H1 (cell line): Measurements from ENCODE around the gene MITF. TPM values are rescaled to one million over a fixed set of nuclear protein-coding genes. Genes with fewer than 3 reads are reported as not detected.

Experiments
- CTCF ChIA-PET: fragments of 300-600 bp; sonication (Branson Sonifier 250); formaldehyde crosslinking; loops from one replicate; lab custom pipeline; 2021; ENCODE audit not compliant: partially characterized antibody; lab: Charles Lee
- POLR2A ChIA-PET: fragments of 300-600 bp; sonication (Branson Sonifier 250); formaldehyde crosslinking; loops from one replicate; lab custom pipeline; 2021; ENCODE audit warnings: inconsistent platforms; ENCODE audit not compliant: partially characterized antibody; lab: Charles Lee
- DNase-seq, 2 experiments: peaks; one replicate each; pipeline versions ENCODE4 v3.0.0 to v3.0.0-alpha.2; 2010 to 2022; ENCODE audit warnings: low spot score in 2 of 2, low read depth in 1 of 2, mixed read lengths in 1 of 2
- FAIRE-seq: peaks from 2 replicates; lab custom pipeline; 2011; peaks lifted over from hg19 to GRCh38; lab: Jason Lieb, UNC
- H2AFZ ChIP-seq: 2 replicates; pipeline ENCODE4 v1.8.1; 2012; ENCODE audit warnings: low read length, inconsistent platforms
- H2AK5ac ChIP-seq: 2 replicates; pipeline ENCODE4 v1.6.1; 2013; ENCODE audit warnings: low read depth, low read length
- H2BK120ac ChIP-seq: replicated peaks from 2 replicates; pipeline ENCODE3; 2013; ENCODE audit warnings: low read depth, low read length, inconsistent platforms
- H2BK12ac ChIP-seq: 2 replicates; pipeline ENCODE4 v1.6.1; 2013; ENCODE audit warnings: low read depth, low read length
- H2BK15ac ChIP-seq: 2 replicates; pipeline ENCODE4 v1.6.1; 2013; ENCODE audit warnings: low read length
- H2BK20ac ChIP-seq: 2 replicates; pipeline ENCODE4 v1.6.1; 2013; ENCODE audit warnings: low read length
- H2BK5ac ChIP-seq: 2 replicates; pipeline ENCODE4 v1.6.1; 2013; ENCODE audit warnings: low read depth, low read length
- H3K14ac ChIP-seq: 2 replicates; pipeline ENCODE4 v1.6.1; 2013; ENCODE audit warnings: inconsistent platforms; ENCODE audit not compliant: insufficient read length
- H3K18ac ChIP-seq: 2 replicates; pipeline ENCODE4 v1.6.1; 2013; ENCODE audit warnings: low read length; ENCODE audit errors: extremely low read depth
- H3K23ac ChIP-seq: 2 replicates; pipeline ENCODE4 v1.6.1; 2013; ENCODE audit warnings: inconsistent platforms; ENCODE audit not compliant: insufficient read length
- H3K23me2 ChIP-seq: 2 replicates; pipeline ENCODE4 v1.6.1; 2013; ENCODE audit warnings: low read depth, low read length
- H3K27ac ChIP-seq: 2 replicates; pipeline ENCODE4 v1.6.1; 2011; ENCODE audit warnings: low read depth, low read length, inconsistent platforms
- H3K27me3 ChIP-seq, 4 experiments: replicated peaks in 1 of 4; 1 replicate in 1 of 4; 2 replicates in 3 of 4; pipeline versions ENCODE4 v1.6.1 to v1.8.1; 2011 to 2013; ENCODE audit warnings: low read length in 3 of 4, mild to moderate bottlenecking in 3 of 4, inconsistent platforms in 2 of 4, mixed read lengths in 2 of 4, moderate library complexity in 1 of 4; ENCODE audit not compliant: control insufficient read depth in 3 of 4, insufficient read depth in 3 of 4; ENCODE audit errors: extremely low read depth in 1 of 4
- H3K36me3 ChIP-seq, 4 experiments: 2 replicates each; pipeline versions ENCODE4 v1.6.1 to v1.8.1; 2011 to 2013; ENCODE audit warnings: mild to moderate bottlenecking in 4 of 4, low read length in 3 of 4, moderate library complexity in 2 of 4, control low read depth in 1 of 4, inconsistent platforms in 1 of 4; ENCODE audit not compliant: insufficient read depth in 4 of 4, control insufficient read depth in 2 of 4
- H3K4ac ChIP-seq: replicated peaks from 2 replicates; pipeline ENCODE3; 2013; ENCODE audit warnings: low read length, low read depth, mixed read lengths, inconsistent platforms; ENCODE audit not compliant: insufficient read length
- H3K4me1 ChIP-seq, 4 experiments: replicated peaks in 1 of 4; 1 replicate in 1 of 4; 2 replicates in 3 of 4; pipeline versions ENCODE4 v1.6.1 to v1.8.1; 2011 to 2013; ENCODE audit warnings: low read length in 3 of 4, inconsistent platforms in 2 of 4, mixed read lengths in 1 of 4; ENCODE audit not compliant: insufficient read depth in 4 of 4, control insufficient read depth in 3 of 4
- H3K4me2 ChIP-seq, 2 experiments: 2 replicates each; pipeline versions ENCODE4 v1.6.1 to v1.8.1; 2011 to 2013; ENCODE audit warnings: low read depth in 2 of 2, low read length in 2 of 2, control low read depth in 1 of 2, inconsistent platforms in 1 of 2, mild to moderate bottlenecking in 1 of 2; ENCODE audit not compliant: insufficient read depth in 1 of 2
- H3K4me3 ChIP-seq, 4 experiments: fragments of 200-600, 300-600 bp in 1 of 4; sonication (generic), shearing (Covaris generic), sonication (Bioruptor Twin) in 1 of 4; 2 replicates each; pipeline versions ENCODE4 v1.5.1 to v1.8.1; 2011 to 2016; ENCODE audit warnings: low read length in 4 of 4, low read depth in 3 of 4, control low read depth in 2 of 4, inconsistent platforms in 2 of 4, mild to moderate bottlenecking in 2 of 4, mixed read lengths in 1 of 4, moderate library complexity in 1 of 4; ENCODE audit not compliant: insufficient read depth in 2 of 4; ENCODE audit errors: extremely low read depth in 1 of 4
- H3K56ac ChIP-seq: replicated peaks from 2 replicates; pipeline ENCODE3; 2013; ENCODE audit warnings: low read depth, mild to moderate bottlenecking, mixed read lengths, low read length, inconsistent platforms; ENCODE audit not compliant: insufficient read length
- H3K79me1 ChIP-seq: 2 replicates; pipeline ENCODE4 v1.6.1; 2013; ENCODE audit warnings: low read depth, low read length, control low read depth
- H3K79me2 ChIP-seq, 2 experiments: 2 replicates each; pipeline versions ENCODE4 v1.6.1 to v1.8.1; 2012 to 2013; ENCODE audit warnings: low read length in 2 of 2, mild to moderate bottlenecking in 2 of 2, inconsistent platforms in 1 of 2; ENCODE audit not compliant: insufficient read depth in 2 of 2, control insufficient read depth in 1 of 2
- H3K9ac ChIP-seq, 4 experiments: replicated peaks in 1 of 4; 1 replicate in 1 of 4; 2 replicates in 3 of 4; pipeline versions ENCODE4 v1.6.1 to v1.8.1; 2011 to 2013; ENCODE audit warnings: low read depth in 3 of 4, low read length in 3 of 4, control low read depth in 2 of 4, mild to moderate bottlenecking in 2 of 4, moderate library complexity in 2 of 4, inconsistent platforms in 1 of 4; ENCODE audit errors: extremely low read depth in 1 of 4
- H3K9me3 ChIP-seq, 2 experiments: 2 replicates each; pipeline versions ENCODE4 v1.6.1 to v1.8.1; 2012 to 2013; ENCODE audit warnings: mild to moderate bottlenecking in 2 of 2, moderate library complexity in 2 of 2, control low read depth in 1 of 2, inconsistent platforms in 1 of 2, low read depth in 1 of 2, low read length in 1 of 2, mixed read lengths in 1 of 2; ENCODE audit not compliant: insufficient read depth in 2 of 2
- H4K20me1 ChIP-seq, 2 experiments: replicated peaks in 1 of 2; 2 replicates each; pipeline versions ENCODE3 to v1.8.1; 2011 to 2013; ENCODE audit warnings: inconsistent platforms in 2 of 2, low read length in 2 of 2, mild to moderate bottlenecking in 1 of 2; ENCODE audit not compliant: insufficient read depth in 2 of 2, control insufficient read depth in 1 of 2
- H4K5ac ChIP-seq: 2 replicates; pipeline ENCODE4 v1.6.1; 2013; ENCODE audit warnings: low read length, low read depth, mixed read lengths, inconsistent platforms; ENCODE audit not compliant: insufficient read length
- H4K8ac ChIP-seq: 2 replicates; pipeline ENCODE4 v1.8.0; 2013; ENCODE audit warnings: mild to moderate bottlenecking, moderate library complexity, low read length, inconsistent platforms; ENCODE audit not compliant: insufficient read depth; ENCODE audit errors: extremely low read depth
- H4K91ac ChIP-seq: replicated peaks from 2 replicates; pipeline ENCODE3; 2013; ENCODE audit warnings: low read length, mixed read lengths, inconsistent platforms; ENCODE audit not compliant: insufficient read length
- CHD2 ChIP-seq: IDR thresholded peaks from 2 replicates; pipeline ENCODE4 v1.6.1; 2012; ENCODE audit warnings: low read length, improper control_type of control experiment
- CTBP2 ChIP-seq: IDR thresholded peaks from 2 replicates; pipeline ENCODE4 v1.7.0; 2011; ENCODE audit warnings: borderline replicate concordance, mild to moderate bottlenecking, moderate library complexity, mixed read lengths, low read length; ENCODE audit not compliant: insufficient read depth, insufficient read length
- EGR1 ChIP-seq: IDR thresholded peaks from 2 replicates; pipeline ENCODE4 v1.6.1; 2011; ENCODE audit warnings: low read depth, low read length, borderline replicate concordance
- FOSL1 ChIP-seq: IDR thresholded peaks from 2 replicates; pipeline ENCODE4 v1.6.1; 2011; ENCODE audit warnings: mild to moderate bottlenecking, low read depth, low read length, moderate library complexity; ENCODE audit not compliant: insufficient read depth
- GABPA ChIP-seq: IDR thresholded peaks from 2 replicates; pipeline ENCODE4 v1.6.1; 2011; ENCODE audit warnings: mild to moderate bottlenecking, low read length, moderate library complexity, borderline replicate concordance; ENCODE audit not compliant: insufficient read depth
- HDAC2 ChIP-seq, 2 experiments: fragments of 300-600 bp in 1 of 2; sonication (generic) in 1 of 2; IDR thresholded peaks; 2 replicates each; pipeline ENCODE4 v1.6.1; 2011 to 2012; ENCODE audit warnings: low read depth in 2 of 2, low read length in 2 of 2, mild to moderate bottlenecking in 2 of 2, moderate library complexity in 2 of 2, borderline replicate concordance in 1 of 2, inconsistent platforms in 1 of 2
- MAFK ChIP-seq: IDR thresholded peaks from 2 replicates; pipeline ENCODE4 v1.6.1; 2012; ENCODE audit warnings: low read depth, mild to moderate bottlenecking, improper control_type of control experiment, low read length
- NANOG ChIP-seq: IDR thresholded peaks from 2 replicates; pipeline ENCODE4 v1.6.1; 2011; ENCODE audit warnings: low read length, low read depth, mild to moderate bottlenecking, inconsistent platforms; ENCODE audit not compliant: insufficient read depth, poor library complexity, severe bottlenecking
- NRF1 ChIP-seq: IDR thresholded peaks from 2 replicates; pipeline ENCODE4 v1.6.1; 2011; ENCODE audit warnings: mild to moderate bottlenecking, low read depth, low read length, improper control_type of control experiment
- RFX5 ChIP-seq: IDR thresholded peaks from 2 replicates; pipeline ENCODE4 v1.6.1; 2011; ENCODE audit warnings: low read depth, low read length, improper control_type of control experiment, borderline replicate concordance
- SIRT6 ChIP-seq: IDR thresholded peaks from one replicate; pipeline ENCODE4 v1.7.1; 2012; ENCODE audit warnings: low read length, inconsistent platforms
- TAF1 ChIP-seq: IDR thresholded peaks from 2 replicates; pipeline ENCODE4 v1.6.1; 2011; ENCODE audit warnings: mild to moderate bottlenecking, low read depth, low read length
- WGBS, 2 experiments: shearing (Covaris generic) in 1 of 2; methylation state at CpG; one replicate each; pipeline versions ENCODE4 v1.1.6 to v1.1.7; 2013 to 2015; ENCODE audit warnings: low lambda C conversion rate in 2 of 2, mixed read lengths in 2 of 2, inconsistent platforms in 1 of 2, low coverage in 1 of 2, missing lambda C conversion rate in 1 of 2; ENCODE audit not compliant: insufficient replicate concordance in 2 of 2, insufficient coverage in 1 of 2, insufficient read length in 1 of 2; ENCODE audit errors: extremely low coverage in 1 of 2, missing lambda C conversion rate in 1 of 2; 5-methylcytosine and 5-hydroxymethylcytosine counted together
- polyA plus RNA-seq, 7 experiments: library from polyadenylated mRNA; depleted of rRNA in 3 of 7; stranded (reverse) in 5 of 7; unstranded in 2 of 7; fragments of >200 nt in 5 of 7; fragments of 200-250 nt in 2 of 7; gene quantifications; 1 replicate in 5 of 7; 2 replicates in 1 of 7; 4 replicates in 1 of 7; pipeline versions ENCODE4 v1.2.1 to v1.2.3, GENCODE V29; 2011 to 2013; ENCODE audit warnings: missing spikeins in 2 of 7, mixed read lengths in 2 of 7
- total RNA-seq: library from RNA; stranded (reverse); fragmentation: NEBNext Ultra II Directional; extraction: Animal tissue kit (Norgen Biotek cat#: 25700); gene quantifications from 2 replicates; pipeline ENCODE4 v1.2.1, GENCODE V29; 2021
- TF ChIP-seq, protein P1 (sequence below): IDR thresholded peaks from 2 replicates; pipeline ENCODE4 v1.6.1; 2011; ENCODE audit warnings: low read length, improper control_type of control experiment

MITF gene
- total and polyA plus RNA-seq, 2 of the 8 experiments (the other 6 are each of a cell fraction or from before 2014, with no cell fraction given): 0.53 to 1.4 TPM

DNA sequence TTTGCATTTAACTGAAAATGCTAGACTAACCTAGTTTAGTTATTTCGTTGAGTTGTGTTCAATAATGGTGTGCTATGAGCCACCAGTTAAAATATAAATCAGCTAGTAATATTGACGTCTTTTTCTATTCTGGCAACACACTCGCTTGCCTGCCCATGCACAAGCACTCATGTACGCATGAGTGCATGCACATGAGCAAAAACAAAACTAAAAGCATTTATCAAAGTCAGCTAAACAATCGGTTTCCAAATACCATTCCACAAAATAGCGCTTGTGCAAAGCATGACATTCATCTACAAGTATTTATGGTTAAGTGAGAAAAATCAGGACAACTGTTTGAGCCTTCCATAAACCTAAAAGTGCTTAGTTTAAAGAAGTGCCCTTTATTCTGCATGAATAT is 247.2 kb downstream of the MITF start:
- Histone ChIP-seq H2BK15ac (no peak overlapping the region), H3K23ac (no peak overlapping the region), H3K9me3 (no peaks in the 10 kb centered on the region), H3K14ac (no peak overlapping the region), H2BK5ac (no peak overlapping the region), H3K9ac (no peak overlapping the region), H3K18ac (no peak overlapping the region), H2AK5ac (no peak overlapping the region), H3K36me3 (no peaks in the 10 kb centered on the region), H4K5ac (no peak overlapping the region), H3K4me3 (no peak overlapping the region), H3K27me3 (peaks cover 0 to 17% (median 2%) of the 10 kb centered on the region in 4 experiments; a peak in 3 of 7 replicates), H2BK20ac (no peak overlapping the region), H3K56ac (no peak overlapping the region), H3K4me1 (no peaks in the 10 kb centered on the region), H4K8ac (no peak overlapping the region), H2BK120ac (no peak overlapping the region), H3K27ac (no peak overlapping the region), H2AFZ (no peak overlapping the region), H2BK12ac (no peak overlapping the region), H3K79me1 (no peaks in the 10 kb centered on the region), H3K4me2 (no peak overlapping the region), H3K79me2 (no peaks in the 10 kb centered on the region), H3K4ac (no peak overlapping the region), H4K91ac (no peak overlapping the region), H4K20me1 (no peaks in the 10 kb centered on the region), H3K23me2 (no peaks in the 10 kb centered on the region)
- WGBS, 2 experiments: 90% methylated on average over 6 of the region's 6 CpGs; no CpG with 5 or more reads in 1 of the 2 experiments
- ChIA-PET CTCF (no interaction called here), POLR2A (no interaction called here)
- FAIRE-seq (no peak), DNase-seq (no peak)
- TF ChIP-seq MAFK: no peak
- no peak for TF ChIP-seq NRF1
- no peak for TF ChIP-seq FOSL1
- TF ChIP-seq EGR1: no peak
- TF ChIP-seq TAF1: no peak
- no peak for TF ChIP-seq CTBP2
- TF ChIP-seq CHD2: no peak
- no peak for TF ChIP-seq RFX5
- TF ChIP-seq, protein P1, sequence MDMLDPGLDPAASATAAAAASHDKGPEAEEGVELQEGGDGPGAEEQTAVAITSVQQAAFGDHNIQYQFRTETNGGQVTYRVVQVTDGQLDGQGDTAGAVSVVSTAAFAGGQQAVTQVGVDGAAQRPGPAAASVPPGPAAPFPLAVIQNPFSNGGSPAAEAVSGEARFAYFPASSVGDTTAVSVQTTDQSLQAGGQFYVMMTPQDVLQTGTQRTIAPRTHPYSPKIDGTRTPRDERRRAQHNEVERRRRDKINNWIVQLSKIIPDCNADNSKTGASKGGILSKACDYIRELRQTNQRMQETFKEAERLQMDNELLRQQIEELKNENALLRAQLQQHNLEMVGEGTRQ: no peak
- TF ChIP-seq SIRT6: no peak
- TF ChIP-seq HDAC2 (IDR thresholded peaks at IDR 0.05; ENCODE audit: borderline replicate concordance in 1 of 2, low read depth in 2 of 2, low read length in 2 of 2): no peak
- no peak for TF ChIP-seq NANOG
- no peak for TF ChIP-seq GABPA
